ENCODE data around the gene EPB41L3.

DNA sequence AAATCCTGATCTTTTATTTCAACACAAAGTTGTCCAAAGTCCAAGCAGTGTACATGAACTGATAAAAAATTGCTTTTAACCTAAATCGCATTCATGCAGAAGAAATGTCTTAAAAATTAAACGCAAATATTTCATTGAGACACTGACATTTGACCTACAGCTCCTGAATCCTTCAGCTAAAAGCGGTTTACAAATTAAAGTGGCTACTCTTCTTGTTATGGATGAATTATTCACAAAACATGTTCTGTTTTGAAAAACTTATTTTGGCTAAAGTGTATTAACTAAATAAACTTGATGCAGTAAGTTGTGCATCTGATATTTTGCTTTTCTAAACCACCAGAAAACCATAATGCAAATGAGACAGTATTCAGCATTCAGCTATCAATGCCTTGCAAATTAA, 2.2 kb downstream of the EPB41L3 start:
- TF ChIP-seq, protein P1, sequence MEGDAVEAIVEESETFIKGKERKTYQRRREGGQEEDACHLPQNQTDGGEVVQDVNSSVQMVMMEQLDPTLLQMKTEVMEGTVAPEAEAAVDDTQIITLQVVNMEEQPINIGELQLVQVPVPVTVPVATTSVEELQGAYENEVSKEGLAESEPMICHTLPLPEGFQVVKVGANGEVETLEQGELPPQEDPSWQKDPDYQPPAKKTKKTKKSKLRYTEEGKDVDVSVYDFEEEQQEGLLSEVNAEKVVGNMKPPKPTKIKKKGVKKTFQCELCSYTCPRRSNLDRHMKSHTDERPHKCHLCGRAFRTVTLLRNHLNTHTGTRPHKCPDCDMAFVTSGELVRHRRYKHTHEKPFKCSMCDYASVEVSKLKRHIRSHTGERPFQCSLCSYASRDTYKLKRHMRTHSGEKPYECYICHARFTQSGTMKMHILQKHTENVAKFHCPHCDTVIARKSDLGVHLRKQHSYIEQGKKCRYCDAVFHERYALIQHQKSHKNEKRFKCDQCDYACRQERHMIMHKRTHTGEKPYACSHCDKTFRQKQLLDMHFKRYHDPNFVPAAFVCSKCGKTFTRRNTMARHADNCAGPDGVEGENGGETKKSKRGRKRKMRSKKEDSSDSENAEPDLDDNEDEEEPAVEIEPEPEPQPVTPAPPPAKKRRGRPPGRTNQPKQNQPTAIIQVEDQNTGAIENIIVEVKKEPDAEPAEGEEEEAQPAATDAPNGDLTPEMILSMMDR (IDR thresholded peaks at IDR 0.05) = no peak
- no peak for TF ChIP-seq POLR2A (IDR thresholded peaks at IDR 0.05)
